GM19351 (cell line): Measurements from ENCODE around the gene IZUMO2.
"Not testable (repeated sequence)": the region's sequence is repeated elsewhere in the genome, so short reads cannot be mapped to it uniquely, and the experiment has no call there.

ENCODE experiments used
- ATAC-seq: cut with Tn5 transposase; IDR thresholded peaks from one replicate; pipeline ENCODE4 v1.9.1; 2021; ENCODE audit warnings: mild to moderate bottlenecking, moderate library complexity; ENCODE audit not compliant: unreplicated experiment

IZUMO2 gene

DNA sequence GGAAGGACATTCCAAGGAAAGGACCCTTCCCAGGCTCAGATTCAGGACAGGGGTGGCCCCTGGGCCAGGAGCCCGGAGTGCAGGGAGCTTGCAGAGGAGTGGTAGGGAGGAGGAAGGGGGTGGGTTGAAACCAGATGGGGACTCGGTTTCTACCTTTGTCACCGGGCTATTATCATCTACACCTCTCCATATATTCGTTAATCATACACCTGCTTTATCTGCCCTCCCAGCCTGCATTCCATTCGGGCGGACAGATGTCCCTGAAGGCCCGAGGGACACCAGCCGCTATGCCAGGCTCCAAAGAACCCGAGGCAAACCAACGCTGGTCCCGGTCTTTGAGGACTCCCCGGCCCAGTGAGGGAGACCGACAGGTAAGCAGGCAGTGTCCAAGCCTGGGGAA, 24.9 kb upstream of the IZUMO2 start:
- no peak for ATAC-seq

GRCh38 chr19:50184196-50184595, 21.1 kb upstream of the IZUMO2 start:
- ATAC-seq = no peak

DNA sequence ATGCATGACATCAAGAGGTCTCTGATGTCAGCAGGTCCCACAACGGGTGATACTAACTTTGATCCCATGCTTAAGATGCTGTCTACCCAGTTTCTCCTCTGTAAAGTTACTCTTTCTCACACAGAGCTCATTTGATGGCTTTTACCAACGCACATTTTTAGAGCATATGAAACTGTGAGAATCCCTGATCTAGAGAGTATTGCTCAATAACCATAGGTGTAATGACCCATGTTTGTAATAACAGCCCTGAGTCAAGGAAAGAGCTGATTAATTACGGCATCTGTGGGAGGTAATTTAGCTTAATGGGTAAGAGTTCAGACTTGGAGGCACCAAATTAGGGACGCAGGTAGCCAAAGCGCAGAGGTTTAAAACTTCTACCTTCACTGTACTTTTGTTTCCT, 18.0 kb upstream of the IZUMO2 start:
- ATAC-seq = no peak

GRCh38 chr19:50178859-50179537, 15.9 kb upstream of the IZUMO2 start:
- no peak for ATAC-seq

- no peak for ATAC-seq
Observed at GRCh38 chr19:50178320-50178719, 15.2 kb upstream of the IZUMO2 start.

- no peak for ATAC-seq
Observed at GRCh38 chr19:50176775-50177174, 13.7 kb upstream of the IZUMO2 start.

- no peak for ATAC-seq
Observed at GRCh38 chr19:50175924-50176323, 12.8 kb upstream of the IZUMO2 start.

DNA sequence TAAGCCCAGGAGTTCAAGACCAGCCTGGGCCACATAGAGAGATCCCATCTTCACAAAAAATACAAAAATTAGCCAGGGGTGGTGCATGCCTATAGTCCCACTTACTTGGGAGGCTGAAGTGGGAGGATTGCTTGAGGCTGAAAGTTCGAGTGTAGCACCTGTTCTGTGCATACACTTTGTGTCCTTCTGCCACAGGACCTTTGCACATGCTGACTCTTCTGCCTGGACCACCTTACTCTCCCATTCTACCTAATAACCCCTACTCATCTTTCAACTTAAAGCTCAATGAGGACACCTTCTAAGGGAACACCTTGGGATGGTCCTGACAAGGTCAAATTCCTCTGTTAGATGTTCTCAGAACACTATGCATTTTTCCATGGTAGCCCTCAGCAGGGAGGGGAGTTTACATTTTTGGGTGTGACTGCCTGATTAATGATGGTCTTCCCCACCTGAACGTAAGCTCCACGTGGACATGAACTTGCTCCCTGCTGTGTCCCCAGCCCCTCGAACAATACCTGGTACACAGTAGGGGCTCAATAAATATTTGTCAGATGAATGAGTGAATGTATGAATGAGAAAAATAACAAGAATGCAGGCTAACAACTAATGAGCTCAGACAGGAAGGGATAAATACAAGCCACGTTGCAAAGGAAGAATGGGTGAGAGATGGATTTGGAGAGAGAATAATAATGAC, 11.2 kb upstream of the IZUMO2 start:
- no peak for ATAC-seq

DNA sequence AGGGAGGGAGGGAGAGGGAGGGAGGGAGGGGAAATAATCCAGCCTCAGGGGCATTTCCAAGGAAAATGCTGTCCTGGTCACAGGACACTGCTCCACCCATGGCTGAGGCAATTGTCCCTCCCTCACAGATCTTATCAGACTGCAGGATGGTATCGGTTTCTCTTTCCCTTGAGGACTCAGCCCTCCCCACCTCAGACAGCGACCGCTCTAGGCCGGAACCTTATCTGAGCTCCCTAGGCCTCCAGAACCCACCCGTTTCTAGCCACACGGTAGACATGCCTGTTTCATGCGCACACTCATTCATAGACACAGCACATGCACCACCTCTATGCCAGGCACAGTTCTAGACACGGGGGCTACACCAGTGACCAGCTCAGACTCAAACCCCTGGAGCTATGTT, 10.0 kb upstream of the IZUMO2 start:
- no peak for ATAC-seq

- ATAC-seq = no peak
Observed at GRCh38 chr19:50172726-50173125, 9.6 kb upstream of the IZUMO2 start.

- no peak for ATAC-seq
Observed at GRCh38 chr19:50171752-50172151, 8.7 kb upstream of the IZUMO2 start.

GRCh38 chr19:50167314-50167721, 4.2 kb upstream of the IZUMO2 start:
- no peak for ATAC-seq

DNA sequence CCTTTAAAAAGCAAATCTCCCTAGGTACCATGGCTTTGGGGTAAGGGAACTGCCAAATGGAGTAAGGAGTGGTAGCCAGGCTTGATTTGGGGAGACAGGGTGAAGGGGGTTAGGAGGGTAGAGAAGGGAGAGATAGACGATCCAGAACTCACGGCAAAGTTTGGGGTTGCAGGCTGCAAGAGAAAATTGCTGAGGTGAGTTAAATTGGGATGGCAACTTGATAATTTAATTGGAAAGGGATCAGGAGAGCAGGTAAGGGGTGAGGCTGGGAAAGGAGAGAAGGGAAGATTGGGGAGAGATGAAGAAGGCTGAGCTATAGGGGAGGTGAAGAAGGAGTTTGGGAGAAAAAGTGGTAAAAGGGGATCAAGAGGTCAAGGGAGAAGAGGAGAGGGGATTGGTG, 4.0 kb downstream of the IZUMO2 start:
- ATAC-seq = no peak

DNA sequence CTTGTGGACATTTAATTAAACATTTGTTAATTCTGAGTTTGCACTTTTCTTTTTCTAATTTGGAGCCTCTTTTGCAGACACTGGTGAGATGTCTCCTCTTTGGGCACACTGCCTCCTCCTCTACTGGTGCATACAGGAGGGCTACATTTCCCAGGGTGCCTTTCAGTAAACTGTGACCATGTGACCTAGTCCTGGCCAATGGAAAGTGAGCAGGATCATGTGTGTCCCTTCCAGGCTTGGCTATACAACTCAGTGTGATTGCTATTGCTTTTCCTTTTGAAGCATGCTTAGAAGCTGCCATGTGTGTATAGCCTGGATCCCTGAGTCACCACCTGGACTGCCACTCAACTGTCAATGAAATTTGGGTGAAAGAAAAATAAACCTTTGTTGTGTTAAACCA, 4.5 kb downstream of the IZUMO2 start:
- ATAC-seq = no peak

- ATAC-seq = no peak
Observed at GRCh38 chr19:50155520-50156109, 7.5 kb downstream of the IZUMO2 start.

GRCh38 chr19:50154529-50154928, 8.6 kb downstream of the IZUMO2 start:
- ATAC-seq = no peak

DNA sequence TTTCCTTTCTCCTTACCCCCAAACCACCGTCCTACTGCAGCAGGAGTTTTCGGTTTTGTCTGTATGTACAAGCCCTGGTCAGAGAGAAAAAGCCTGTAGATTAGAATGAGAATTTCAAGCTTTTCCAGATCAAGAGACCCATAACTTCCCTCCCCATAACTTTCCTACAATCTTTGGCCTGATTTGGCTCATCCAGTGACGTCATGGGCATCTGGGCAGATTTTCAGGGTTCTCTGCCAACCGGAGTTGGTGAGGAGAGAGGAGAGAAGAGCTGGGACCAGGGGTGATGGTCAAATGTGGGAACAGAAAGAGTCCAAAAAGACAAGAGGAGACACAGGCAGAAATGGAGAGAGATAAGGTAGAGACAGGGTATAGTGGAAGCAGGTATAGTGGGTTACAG, 10.5 kb downstream of the IZUMO2 start:
- ATAC-seq = no peak

DNA sequence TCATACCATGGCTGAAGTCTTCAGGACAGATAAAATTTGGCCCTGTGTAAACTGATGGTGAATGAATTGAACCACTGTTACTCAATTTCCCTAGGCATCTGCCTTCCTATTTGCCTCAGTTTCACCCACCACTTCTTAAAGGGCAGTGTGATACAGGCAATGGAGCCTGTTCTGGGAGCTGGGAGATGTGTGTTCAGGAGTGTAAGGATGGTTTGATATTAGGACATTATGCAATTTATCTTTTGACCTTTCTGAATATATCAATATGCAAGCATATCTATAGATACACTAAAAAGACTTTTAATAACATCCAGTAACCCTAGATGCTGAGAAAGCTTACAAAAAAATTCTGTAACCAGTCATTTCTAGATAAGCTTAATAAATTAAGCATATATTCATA, 14.6 kb downstream of the IZUMO2 start:
- no peak for ATAC-seq

DNA sequence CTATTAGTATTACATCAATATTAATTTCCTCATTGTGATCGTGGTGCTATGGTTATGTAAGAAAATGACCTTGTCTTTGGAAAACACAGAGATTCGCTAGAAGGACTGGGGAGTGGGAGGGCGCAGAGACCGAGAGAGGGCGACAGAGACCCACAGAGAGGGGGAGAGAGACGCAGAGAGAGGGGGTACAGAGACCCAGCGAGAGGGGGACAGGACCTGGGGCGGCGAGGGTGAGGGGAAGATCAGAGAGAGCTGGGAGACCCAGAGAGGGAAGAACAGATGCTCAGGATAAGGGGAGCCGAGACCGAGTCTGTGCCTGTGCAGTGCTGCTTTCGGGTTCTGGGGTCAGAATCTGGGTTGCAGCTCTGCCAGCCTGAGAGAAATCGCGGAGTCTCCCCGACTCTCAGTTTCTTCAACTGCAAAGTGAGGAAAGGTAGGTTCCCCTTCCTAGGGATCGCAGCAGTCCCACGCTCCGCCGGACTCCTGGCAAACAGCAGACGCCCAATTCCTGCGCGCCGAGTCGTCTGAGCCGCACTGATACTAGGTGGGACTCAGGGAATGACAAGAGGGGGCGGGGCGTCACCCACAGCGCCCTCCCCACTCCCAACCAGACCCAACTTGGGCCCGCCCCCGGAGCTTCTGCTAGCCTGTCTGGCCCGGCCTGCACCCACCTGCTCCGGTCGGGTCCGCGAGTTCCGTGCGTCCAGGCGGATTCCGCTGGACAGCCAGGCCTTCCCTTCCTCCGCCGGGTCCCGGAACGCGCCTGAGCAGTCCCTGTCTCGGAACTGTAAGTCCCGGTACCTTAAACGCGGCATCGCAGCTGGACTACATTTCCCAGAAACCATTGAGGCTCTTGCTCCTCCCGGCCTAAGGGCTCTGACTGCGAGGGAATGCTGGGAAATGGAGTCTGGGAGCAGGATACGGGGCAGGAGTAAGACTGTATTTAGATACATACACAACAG, 15.3 kb downstream of the IZUMO2 start:
- no peak for ATAC-seq

GRCh38 chr19:50141921-50142320, 21.2 kb downstream of the IZUMO2 start:
- ATAC-seq = not testable (repeated sequence)
